ENCODE measurements around the gene SULT1A1. TPM values are rescaled to one million over a fixed set of nuclear protein-coding genes. Genes with fewer than 3 reads are reported as not detected.

Gene SULT1A1
- total RNA-seq, 1 experiment from 2014 or later: 82.0 TPM

DNA sequence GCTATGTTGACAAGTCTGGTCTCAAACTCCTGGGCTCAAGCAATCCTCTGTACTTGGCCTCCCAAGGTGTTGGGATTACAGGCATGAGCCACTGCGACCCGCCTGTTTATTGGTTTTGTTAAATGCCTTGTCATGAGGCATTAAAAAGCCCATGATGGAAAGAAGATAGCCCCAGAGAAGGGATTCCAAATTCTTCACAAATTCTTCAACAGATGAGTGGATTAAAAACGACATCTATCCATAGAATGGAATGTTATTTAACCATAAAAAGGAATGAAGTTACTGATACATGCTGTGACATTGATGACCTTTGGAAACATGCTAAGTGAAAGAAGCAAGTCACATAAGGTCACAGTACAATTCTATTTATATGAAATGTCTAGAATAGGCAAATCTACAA lies 51.4 kb downstream of the SULT1A1 start:
- Histone ChIP-seq H3K9me3 (ENCODE audit: insufficient read depth, low read depth) (no peaks in the 10 kb centered on the region), H3K27ac (no peak overlapping the region), H3K4me2 (no peak overlapping the region), H2AFZ (no peak overlapping the region), H3K4me1 (replicated peaks; ENCODE audit: insufficient read depth) (peaks cover 8% of the 10 kb centered on the region), H3K9me2 (ENCODE audit: insufficient read depth) (no peaks in the 10 kb centered on the region), H3K36me3 (ENCODE audit: low read depth) (no peaks in the 10 kb centered on the region), H3K4me3 (no peak overlapping the region), H4K20me1 (ENCODE audit: insufficient read depth) (no peaks in the 10 kb centered on the region), H3K79me2 (ENCODE audit: low read depth) (peaks cover 7% of the 10 kb centered on the region), H3K27me3 (ENCODE audit: insufficient read depth, low read depth) (no peaks in the 10 kb centered on the region), H3F3A (ENCODE audit: insufficient read depth, low read depth) (peaks cover 1% of the 10 kb centered on the region; the same call in 1 of the 2 replicates)
- ChIA-PET POLR2A (ENCODE audit: unreplicated experiment) (no interaction called here), CTCF (no interaction called here)
- no TSS peak for BruUV-seq (replicated peaks)
- DNase-seq: no peak
- intact Hi-C loops (cut with micrococcal nuclease; ENCODE audit: unreplicated experiment): no loop called here
- TF ChIP-seq EZH2 (IDR thresholded peaks at IDR 0.05; ENCODE audit: low read depth): no peak
- TF ChIP-seq, protein P1, sequence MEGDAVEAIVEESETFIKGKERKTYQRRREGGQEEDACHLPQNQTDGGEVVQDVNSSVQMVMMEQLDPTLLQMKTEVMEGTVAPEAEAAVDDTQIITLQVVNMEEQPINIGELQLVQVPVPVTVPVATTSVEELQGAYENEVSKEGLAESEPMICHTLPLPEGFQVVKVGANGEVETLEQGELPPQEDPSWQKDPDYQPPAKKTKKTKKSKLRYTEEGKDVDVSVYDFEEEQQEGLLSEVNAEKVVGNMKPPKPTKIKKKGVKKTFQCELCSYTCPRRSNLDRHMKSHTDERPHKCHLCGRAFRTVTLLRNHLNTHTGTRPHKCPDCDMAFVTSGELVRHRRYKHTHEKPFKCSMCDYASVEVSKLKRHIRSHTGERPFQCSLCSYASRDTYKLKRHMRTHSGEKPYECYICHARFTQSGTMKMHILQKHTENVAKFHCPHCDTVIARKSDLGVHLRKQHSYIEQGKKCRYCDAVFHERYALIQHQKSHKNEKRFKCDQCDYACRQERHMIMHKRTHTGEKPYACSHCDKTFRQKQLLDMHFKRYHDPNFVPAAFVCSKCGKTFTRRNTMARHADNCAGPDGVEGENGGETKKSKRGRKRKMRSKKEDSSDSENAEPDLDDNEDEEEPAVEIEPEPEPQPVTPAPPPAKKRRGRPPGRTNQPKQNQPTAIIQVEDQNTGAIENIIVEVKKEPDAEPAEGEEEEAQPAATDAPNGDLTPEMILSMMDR (conservative IDR thresholded peaks at IDR 0.05): no peak

DNA sequence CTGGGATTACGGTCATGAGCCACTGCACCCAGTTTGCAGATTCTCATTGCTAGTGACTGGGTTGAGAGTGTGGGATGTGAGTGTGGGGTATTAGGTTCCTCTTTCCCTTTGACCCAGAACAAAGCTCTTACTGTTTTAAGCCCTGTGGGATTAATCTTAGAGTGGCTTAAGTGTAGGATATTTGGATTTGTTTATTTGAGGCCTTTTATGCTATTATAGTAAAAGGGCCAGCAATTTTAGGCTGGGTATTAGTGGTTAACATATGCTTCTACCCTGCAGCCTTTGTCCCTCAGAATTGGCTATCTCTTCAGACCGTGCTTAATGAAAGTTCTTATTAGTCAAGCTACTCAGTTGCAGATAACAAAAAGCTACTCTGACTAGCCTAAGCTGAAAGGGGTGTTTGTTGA lies 52.9 kb downstream of the SULT1A1 start:
- Histone ChIP-seq H3K4me3 (no peak overlapping the region), H2AFZ (no peak overlapping the region), H3K36me3 (ENCODE audit: low read depth) (no peaks in the 10 kb centered on the region), H3F3A (ENCODE audit: insufficient read depth, low read depth) (peaks cover 3% of the 10 kb centered on the region), H3K27ac (no peak overlapping the region), H3K9me3 (ENCODE audit: insufficient read depth, low read depth) (no peaks in the 10 kb centered on the region), H3K4me1 (replicated peaks; ENCODE audit: insufficient read depth) (peaks cover 16% of the 10 kb centered on the region), H3K79me2 (ENCODE audit: low read depth) (peaks cover 7% of the 10 kb centered on the region), H3K27me3 (ENCODE audit: insufficient read depth, low read depth) (no peaks in the 10 kb centered on the region), H4K20me1 (ENCODE audit: insufficient read depth) (no peaks in the 10 kb centered on the region), H3K4me2 (no peak overlapping the region), H3K9me2 (ENCODE audit: insufficient read depth) (no peaks in the 10 kb centered on the region)
- TF ChIP-seq, protein P1 (conservative IDR thresholded peaks at IDR 0.05): no peak
- TF ChIP-seq EZH2 (IDR thresholded peaks at IDR 0.05; ENCODE audit: low read depth): no peak
- intact Hi-C loops (cut with micrococcal nuclease; ENCODE audit: unreplicated experiment): no loop called here
- CTCF ChIA-PET: interaction anchor here (0.6 kb wide), 1 partner anchor 19 kb away, joined by 3 read pairs; no protein-coding TSS in a partner anchor
- POLR2A ChIA-PET (ENCODE audit: unreplicated experiment): interaction anchor here (0.6 kb wide), 1 partner anchor 288 kb away, joined by 6 read pairs; no protein-coding TSS in a partner anchor
- no peak for DNase-seq
- BruUV-seq (replicated peaks): no TSS peak

DNA sequence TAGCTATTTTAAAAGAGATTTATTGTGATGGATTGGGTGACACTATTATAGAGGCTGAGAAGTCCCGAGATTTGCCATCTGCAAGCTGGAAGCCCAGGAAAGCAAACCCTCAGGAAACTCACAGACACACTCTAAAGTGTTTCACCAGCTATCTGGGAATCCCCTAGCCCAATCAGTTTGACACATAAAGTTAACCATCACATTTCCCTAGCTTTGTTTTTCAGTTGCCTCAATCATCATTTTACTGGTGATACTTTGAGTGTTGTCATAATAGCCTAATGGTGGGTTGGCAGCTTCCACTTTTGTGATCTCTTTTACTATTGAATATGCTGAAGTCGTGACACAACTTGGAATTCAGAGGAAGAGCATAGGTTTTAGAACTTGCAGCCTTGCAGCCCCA lies 54.3 kb downstream of the SULT1A1 start:
- peaks cover 7% of the 10 kb centered on the region for H3K79me2 ChIP-seq (ENCODE audit: low read depth)
- H3K4me2 ChIP-seq: no peak overlapping the region
- no peaks in the 10 kb centered on the region for H3K27me3 ChIP-seq (ENCODE audit: insufficient read depth, low read depth)
- H3K4me3 ChIP-seq: no peak overlapping the region
- H3K9me2 ChIP-seq (ENCODE audit: insufficient read depth): no peaks in the 10 kb centered on the region
- peaks cover 16% of the 10 kb centered on the region for H3K4me1 ChIP-seq (replicated peaks; ENCODE audit: insufficient read depth)
- no peaks in the 10 kb centered on the region for H4K20me1 ChIP-seq (ENCODE audit: insufficient read depth)
- BruUV-seq (replicated peaks): no TSS peak
- intact Hi-C loops (cut with micrococcal nuclease; ENCODE audit: unreplicated experiment): no loop called here
- DNase-seq: no peak
- ChIA-PET CTCF (no interaction called here), POLR2A (ENCODE audit: unreplicated experiment) (no interaction called here)
- peaks cover 3% of the 10 kb centered on the region for H3F3A ChIP-seq (ENCODE audit: insufficient read depth, low read depth)
- H2AFZ ChIP-seq: no peak overlapping the region
- H3K9me3 ChIP-seq (ENCODE audit: insufficient read depth, low read depth): no peaks in the 10 kb centered on the region
- no peaks in the 10 kb centered on the region for H3K36me3 ChIP-seq (ENCODE audit: low read depth)
- TF ChIP-seq, protein P1 (conservative IDR thresholded peaks at IDR 0.05): no peak
- TF ChIP-seq EZH2 (IDR thresholded peaks at IDR 0.05; ENCODE audit: low read depth): no peak
- H3K27ac ChIP-seq: no peak overlapping the region

Other genes starting within 250 kb of the SULT1A1 start
- gene NPIPB6, start 246.5 kb downstream of the SULT1A1 start, total RNA-seq (2021): 6.9 and 7.0 TPM in 2 replicates
- 31.5 and 60.6 TPM in 2 replicates for gene EIF3CL, start 206.2 kb downstream of the SULT1A1 start, total RNA-seq (2021)
- gene NPIPB7, start 137.7 kb downstream of the SULT1A1 start, total RNA-seq (2021): not detected in 2 replicates
- gene CLN3, start 118.0 kb downstream of the SULT1A1 start, total RNA-seq (2021): 59.1 and 70.3 TPM in 2 replicates
- 2.4 and 2.5 TPM in 2 replicates for gene APOBR, start 115.4 kb downstream of the SULT1A1 start, total RNA-seq (2021)
- gene IL27, start 103.2 kb downstream of the SULT1A1 start, total RNA-seq (2021): not detected in 2 replicates
- gene NUPR1, start 71.1 kb downstream of the SULT1A1 start, total RNA-seq (2021): 17.3 and 21.3 TPM in 2 replicates
- 45.3 and 51.1 TPM in 2 replicates for gene SGF29, start 56.1 kb downstream of the SULT1A1 start, total RNA-seq (2021)
- gene SULT1A2, start 13.0 kb downstream of the SULT1A1 start, total RNA-seq (2021): 21.8 and 23.0 TPM in 2 replicates
- gene NPIPB8, start 28.0 kb upstream of the SULT1A1 start, total RNA-seq (2021): 2.2 and 4.1 TPM in 2 replicates
- 728 and 782 TPM in 2 replicates for gene EIF3C, start 101.4 kb upstream of the SULT1A1 start, total RNA-seq (2021)
- gene NPIPB9, start 141.7 kb upstream of the SULT1A1 start, total RNA-seq (2021): 6.1 and 8.5 TPM in 2 replicates
- gene ATXN2L, start 213.0 kb upstream of the SULT1A1 start, total RNA-seq (2021): 298 and 356 TPM in 2 replicates
- gene TUFM, start 236.3 kb upstream of the SULT1A1 start, total RNA-seq (2021): 342 and 448 TPM in 2 replicates

All from PC-9 (cell line).